ENCODE results near the gene NEK4. TPM values are rescaled to one million over a fixed set of nuclear protein-coding genes. Genes with fewer than 3 reads are reported as not detected.

Gene NEK4
- polyA plus RNA-seq, 1 of the 3 experiments (the other 2 are of a cell fraction): 8.8 TPM

- no peak for DNase-seq
Observed at GRCh38 chr3:52811452-52812011, 40.8 kb upstream of the NEK4 start.

GRCh38 chr3:52810923-52811322 is 40.2 kb upstream of the NEK4 start:
- H3K9me3 ChIP-seq: no peaks in the 10 kb centered on the region
- H3K9me2 ChIP-seq: no peaks in the 10 kb centered on the region
- no peaks in the 10 kb centered on the region; a peak in 1 of 4 replicates for H3K4me1 ChIP-seq (ENCODE audit: control insufficient read depth in 1 of 2, insufficient read depth in 2 of 2, low read depth in 1 of 2, low read length in 1 of 2)
- no peaks in the 10 kb centered on the region for H3K36me3 ChIP-seq (replicated peaks in 1 of 2; ENCODE audit: control insufficient read depth in 1 of 2, insufficient read depth in 2 of 2, low read length in 1 of 2)
- 72% methylated on average over 8 of the region's 11 CpGs for WGBS (ENCODE audit: low lambda C conversion rate)
- no peak overlapping the region for H3K4me3 ChIP-seq (ENCODE audit: low read depth in 2 of 2, low read length in 1 of 2)
- H2AFZ ChIP-seq (ENCODE audit: low read depth): no peak overlapping the region
- DNase-seq: no peak
- TF ChIP-seq CHD2 (IDR thresholded peaks at IDR 0.05; ENCODE audit: low read length, partially characterized antibody) (no peak), TEAD4 (IDR thresholded peaks at IDR 0.05; ENCODE audit: borderline replicate concordance, insufficient read depth) (no peak), MEF2A (IDR thresholded peaks at IDR 0.05; ENCODE audit: borderline replicate concordance, low read depth) (no peak)
- H3K79me2 ChIP-seq (ENCODE audit: insufficient read depth): no peaks in the 10 kb centered on the region
- ChIA-PET POLR2A (no interaction called here), CTCF (interaction anchor here (1.0 to 1.6 kb wide), 6 partner anchors 10 to 124 kb away, joined by 3 to 8 read pairs (median 3); no protein-coding TSS in a partner anchor)
- no peak overlapping the region for H3K4me2 ChIP-seq
- no peak overlapping the region for H3K9ac ChIP-seq
- no peaks in the 10 kb centered on the region for H3F3A ChIP-seq (replicated peaks; ENCODE audit: insufficient read depth)
- no peak overlapping the region for H3K27ac ChIP-seq (ENCODE audit: low read depth in 2 of 2, low read length in 1 of 2)
- H3K27me3 ChIP-seq (ENCODE audit: insufficient read depth): no peaks in the 10 kb centered on the region
- no peaks in the 10 kb centered on the region for H4K20me1 ChIP-seq (ENCODE audit: insufficient read depth)

More at GRCh38 chr3:52811452-52812011, 40.8 kb upstream of the NEK4 start:
- Histone ChIP-seq H3K36me3 (replicated peaks in 1 of 2; ENCODE audit: control insufficient read depth in 1 of 2, insufficient read depth in 2 of 2, low read length in 1 of 2) (no peaks in the 10 kb centered on the region), H3K4me2 (no peak overlapping the region), H3K9ac (no peak overlapping the region), H2AFZ (ENCODE audit: low read depth) (no peak overlapping the region), H3K4me1 (ENCODE audit: control insufficient read depth in 1 of 2, insufficient read depth in 2 of 2, low read depth in 1 of 2, low read length in 1 of 2) (no peaks in the 10 kb centered on the region), H3K27me3 (ENCODE audit: insufficient read depth) (no peaks in the 10 kb centered on the region), H4K20me1 (ENCODE audit: insufficient read depth) (no peaks in the 10 kb centered on the region), H3K4me3 (ENCODE audit: low read depth in 2 of 2, low read length in 1 of 2) (no peak overlapping the region), H3K27ac (ENCODE audit: low read depth in 2 of 2, low read length in 1 of 2) (no peak overlapping the region), H3K79me2 (ENCODE audit: insufficient read depth) (no peaks in the 10 kb centered on the region), H3F3A (replicated peaks; ENCODE audit: insufficient read depth) (no peaks in the 10 kb centered on the region), H3K9me3 (no peaks in the 10 kb centered on the region), H3K9me2 (no peaks in the 10 kb centered on the region)
- WGBS (ENCODE audit: low lambda C conversion rate): 63% methylated on average over 4 of the region's 7 CpGs
- ChIA-PET POLR2A (no interaction called here), CTCF (interaction anchor here (1.0 to 1.6 kb wide), 7 partner anchors 10 to 123 kb away, joined by 3 to 8 read pairs (median 3); no protein-coding TSS in a partner anchor)
- TF ChIP-seq REST (IDR thresholded peaks at IDR 0.05; ENCODE audit: low read depth, low read length) (no peak), EP300 (IDR thresholded peaks at IDR 0.05; ENCODE audit: borderline replicate concordance in 1 of 2, low read depth in 1 of 2, low read length in 1 of 2) (no peak)
